Measurements from ENCODE around the gene BCAP29. TPM values are rescaled to one million over a fixed set of nuclear protein-coding genes. Genes with fewer than 3 reads are reported as not detected.

BCAP29 gene
- total and polyA plus RNA-seq, 2 donors (not counting 1 experiment from before 2014, with no cell fraction given) = 64.7 to 79.7 TPM

GRCh38 chr7:107666790-107667189 lies 86.7 kb downstream of the BCAP29 start:
- DNase-seq (ENCODE audit: low read depth in 2 of 2) = no peak

GRCh38 chr7:107667341-107667740 lies 87.3 kb downstream of the BCAP29 start:
- H3K27ac ChIP-seq (ENCODE audit: insufficient read depth, low read length) = no peak overlapping the region
- H3K9me3 ChIP-seq (ENCODE audit: control insufficient read depth, insufficient read depth, low read depth, low read length) = no peaks in the 10 kb centered on the region
- H3K4me1 ChIP-seq (ENCODE audit: control insufficient read depth, extremely low read depth, insufficient read depth, low read length) = no peaks in the 10 kb centered on the region
- H3K79me2 ChIP-seq (ENCODE audit: control insufficient read depth, insufficient read depth, low read length) = no peaks in the 10 kb centered on the region
- H2AFZ ChIP-seq (ENCODE audit: low read length) = no peak overlapping the region
- no peaks in the 10 kb centered on the region for H3K36me3 ChIP-seq (ENCODE audit: control insufficient read depth, insufficient read depth, low read length)
- H3K4me3 ChIP-seq (replicated peaks in 1 of 4; ENCODE audit: control extremely low read depth in 1 of 4, insufficient read depth in 1 of 4, low read depth in 3 of 4, low read length in 4 of 4) = no peak overlapping the region
- no peak overlapping the region for H3K9ac ChIP-seq (ENCODE audit: insufficient read depth, low read length)
- no peaks in the 10 kb centered on the region for H3K27me3 ChIP-seq (ENCODE audit: control insufficient read depth, insufficient read depth, low read length)
- TF ChIP-seq EZH2 (IDR thresholded peaks at IDR 0.05; ENCODE audit: low read length, missing control alignments) = no peak
- no peak for TF ChIP-seq CTCF (conservative IDR thresholded peaks at IDR 0.05 in 1 of 2, IDR thresholded peaks at IDR 0.05 in 1 of 2; ENCODE audit: low read depth in 1 of 2, low read length in 2 of 2)
- DNase-seq (ENCODE audit: low read depth in 2 of 2) = peak in 1 of 2 donors; percentile 51
- H3K4me2 ChIP-seq (ENCODE audit: extremely low read depth, insufficient read depth, low read length) = no peak overlapping the region
- H4K20me1 ChIP-seq (ENCODE audit: control insufficient read depth, extremely low read depth, insufficient read depth, low read length) = no peaks in the 10 kb centered on the region

More at GRCh38 chr7:107666790-107667189, 86.7 kb downstream of the BCAP29 start:
- no peak overlapping the region for H3K4me2 ChIP-seq (ENCODE audit: extremely low read depth, insufficient read depth, low read length)
- no peak overlapping the region for H3K27ac ChIP-seq (ENCODE audit: insufficient read depth, low read length)
- H3K27me3 ChIP-seq (ENCODE audit: control insufficient read depth, insufficient read depth, low read length) = peaks cover under 1% of the 10 kb centered on the region
- no peaks in the 10 kb centered on the region for H3K4me1 ChIP-seq (ENCODE audit: control insufficient read depth, extremely low read depth, insufficient read depth, low read length)
- H3K79me2 ChIP-seq (ENCODE audit: control insufficient read depth, insufficient read depth, low read length) = no peaks in the 10 kb centered on the region
- TF ChIP-seq CTCF (conservative IDR thresholded peaks at IDR 0.05 in 1 of 2, IDR thresholded peaks at IDR 0.05 in 1 of 2; ENCODE audit: low read depth in 1 of 2, low read length in 2 of 2) = no peak
- TF ChIP-seq EZH2 (IDR thresholded peaks at IDR 0.05; ENCODE audit: low read length, missing control alignments) = no peak
- H3K4me3 ChIP-seq (replicated peaks in 1 of 4; ENCODE audit: control extremely low read depth in 1 of 4, insufficient read depth in 1 of 4, low read depth in 3 of 4, low read length in 4 of 4) = no peak overlapping the region
- H3K36me3 ChIP-seq (ENCODE audit: control insufficient read depth, insufficient read depth, low read length) = no peaks in the 10 kb centered on the region
- no peaks in the 10 kb centered on the region for H4K20me1 ChIP-seq (ENCODE audit: control insufficient read depth, extremely low read depth, insufficient read depth, low read length)
- H3K9me3 ChIP-seq (ENCODE audit: control insufficient read depth, insufficient read depth, low read depth, low read length) = no peaks in the 10 kb centered on the region
- no peak overlapping the region for H3K9ac ChIP-seq (ENCODE audit: insufficient read depth, low read length)
- H2AFZ ChIP-seq (ENCODE audit: low read length) = no peak overlapping the region

- Histone ChIP-seq H3K27ac (ENCODE audit: insufficient read depth, low read length) (no peak overlapping the region), H3K79me2 (ENCODE audit: control insufficient read depth, insufficient read depth, low read length) (no peaks in the 10 kb centered on the region), H4K20me1 (ENCODE audit: control insufficient read depth, extremely low read depth, insufficient read depth, low read length) (no peaks in the 10 kb centered on the region), H3K4me2 (ENCODE audit: extremely low read depth, insufficient read depth, low read length) (no peak overlapping the region), H3K9me3 (ENCODE audit: control insufficient read depth, insufficient read depth, low read depth, low read length) (no peaks in the 10 kb centered on the region), H2AFZ (ENCODE audit: low read length) (no peak overlapping the region), H3K4me1 (ENCODE audit: control insufficient read depth, extremely low read depth, insufficient read depth, low read length) (no peaks in the 10 kb centered on the region), H3K36me3 (ENCODE audit: control insufficient read depth, insufficient read depth, low read length) (no peaks in the 10 kb centered on the region), H3K27me3 (ENCODE audit: control insufficient read depth, insufficient read depth, low read length) (no peaks in the 10 kb centered on the region), H3K9ac (ENCODE audit: insufficient read depth, low read length) (no peak overlapping the region), H3K4me3 (replicated peaks in 1 of 4; ENCODE audit: control extremely low read depth in 1 of 4, insufficient read depth in 1 of 4, low read depth in 3 of 4, low read length in 4 of 4) (no peak overlapping the region)
- TF ChIP-seq CTCF (conservative IDR thresholded peaks at IDR 0.05 in 1 of 2, IDR thresholded peaks at IDR 0.05 in 1 of 2; ENCODE audit: low read depth in 1 of 2, low read length in 2 of 2) = no peak
- TF ChIP-seq EZH2 (IDR thresholded peaks at IDR 0.05; ENCODE audit: low read length, missing control alignments) = no peak
- no peak for DNase-seq (ENCODE audit: low read depth in 2 of 2)
Measured at GRCh38 chr7:107668296-107668695, 88.2 kb downstream of the BCAP29 start.

Other genes with a start within 250 kb of the BCAP29 start
- gene GPR22, start 110.2 kb upstream of the BCAP29 start, total RNA-seq = not detected in 2 replicates
- not detected in 2 replicates for gene GPR22, start 110.2 kb upstream of the BCAP29 start, polyA plus RNA-seq
- 28.2 and 34.5 TPM in 2 replicates for gene COG5, start 16.3 kb upstream of the BCAP29 start, total RNA-seq
- gene COG5, start 16.3 kb upstream of the BCAP29 start, polyA plus RNA-seq = 32.7 and 40.3 TPM in 2 replicates
- gene DUS4L, start 16.3 kb upstream of the BCAP29 start, total RNA-seq = 6.4 and 8.8 TPM in 2 replicates
- 5.5 TPM in 2 replicates for gene DUS4L, start 16.3 kb upstream of the BCAP29 start, polyA plus RNA-seq
- 0.26 and 0.50 TPM in 2 replicates for gene SLC26A4, start 80.6 kb downstream of the BCAP29 start, total RNA-seq
- gene SLC26A4, start 80.6 kb downstream of the BCAP29 start, polyA plus RNA-seq = 0.33 and 0.51 TPM in 2 replicates
- 17.5 and 21.1 TPM in 2 replicates for gene CBLL1, start 163.9 kb downstream of the BCAP29 start, total RNA-seq
- 20.1 and 24.6 TPM in 2 replicates for gene CBLL1, start 163.9 kb downstream of the BCAP29 start, polyA plus RNA-seq
- not detected in 2 replicates for gene SLC26A3, start 223.0 kb downstream of the BCAP29 start, total RNA-seq
- not detected in 2 replicates for gene SLC26A3, start 223.0 kb downstream of the BCAP29 start, polyA plus RNA-seq

Data from fibroblast of lung (primary cell).